ENCODE measurements around the gene GYPB.
"Not testable (repeated sequence)": the region's sequence is repeated elsewhere in the genome, so short reads cannot be mapped to it uniquely, and the experiment has no call there.

DNA sequence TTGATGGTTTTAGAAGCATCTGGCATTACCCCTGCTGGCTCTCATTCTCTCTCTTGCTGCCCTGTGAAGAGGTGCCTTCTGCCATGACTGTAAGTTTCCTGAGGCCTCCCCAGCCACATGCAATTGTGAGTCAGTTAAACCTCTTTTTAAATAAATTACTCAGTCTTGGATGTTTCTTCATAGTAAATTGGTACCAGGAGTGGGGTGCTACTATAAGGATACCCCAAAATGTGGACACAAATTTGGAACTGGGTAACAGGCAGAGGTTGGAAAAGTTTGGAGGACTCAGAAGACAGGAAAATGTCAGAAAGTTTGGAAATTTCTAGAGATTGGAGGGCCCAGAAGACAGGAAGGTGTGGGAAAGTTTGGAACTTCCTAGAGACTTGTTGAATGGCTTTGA lies 42.4 kb upstream of the GYPB start:
- TF ChIP-seq, protein P1, sequence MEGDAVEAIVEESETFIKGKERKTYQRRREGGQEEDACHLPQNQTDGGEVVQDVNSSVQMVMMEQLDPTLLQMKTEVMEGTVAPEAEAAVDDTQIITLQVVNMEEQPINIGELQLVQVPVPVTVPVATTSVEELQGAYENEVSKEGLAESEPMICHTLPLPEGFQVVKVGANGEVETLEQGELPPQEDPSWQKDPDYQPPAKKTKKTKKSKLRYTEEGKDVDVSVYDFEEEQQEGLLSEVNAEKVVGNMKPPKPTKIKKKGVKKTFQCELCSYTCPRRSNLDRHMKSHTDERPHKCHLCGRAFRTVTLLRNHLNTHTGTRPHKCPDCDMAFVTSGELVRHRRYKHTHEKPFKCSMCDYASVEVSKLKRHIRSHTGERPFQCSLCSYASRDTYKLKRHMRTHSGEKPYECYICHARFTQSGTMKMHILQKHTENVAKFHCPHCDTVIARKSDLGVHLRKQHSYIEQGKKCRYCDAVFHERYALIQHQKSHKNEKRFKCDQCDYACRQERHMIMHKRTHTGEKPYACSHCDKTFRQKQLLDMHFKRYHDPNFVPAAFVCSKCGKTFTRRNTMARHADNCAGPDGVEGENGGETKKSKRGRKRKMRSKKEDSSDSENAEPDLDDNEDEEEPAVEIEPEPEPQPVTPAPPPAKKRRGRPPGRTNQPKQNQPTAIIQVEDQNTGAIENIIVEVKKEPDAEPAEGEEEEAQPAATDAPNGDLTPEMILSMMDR (IDR thresholded peaks at IDR 0.05; ENCODE audit: insufficient read depth, low read depth, low read length), result not testable (repeated sequence)
- not testable (repeated sequence) for TF ChIP-seq EZH2 (IDR thresholded peaks at IDR 0.05; ENCODE audit: insufficient read depth, low read length)
